ENCODE results near the gene AXIN1. TPM values are rescaled to one million over a fixed set of nuclear protein-coding genes. Genes with fewer than 3 reads are reported as not detected.
"Not testable (repeated sequence)": the region's sequence is repeated elsewhere in the genome, so short reads cannot be mapped to it uniquely, and the experiment has no call there.

The AXIN1 gene
- total RNA-seq, 1 donor from 2014 or later = 30.6 TPM

- H3K9me3 Mint-ChIP-seq = no peaks in the 10 kb centered on the region
- no peak overlapping the region for H3K27ac Mint-ChIP-seq
- peaks cover 6% of the 10 kb centered on the region for H3K36me3 Mint-ChIP-seq
- peak overlapping the region; percentile 57 for H3K4me3 Mint-ChIP-seq
- H3K4me1 Mint-ChIP-seq (ENCODE audit: unreplicated experiment) = peaks cover 6% of the 10 kb centered on the region
- H3K27me3 Mint-ChIP-seq = no peaks in the 10 kb centered on the region
- DNase-seq (ENCODE audit: extremely low spot score, unreplicated experiment) = no peak
- TF ChIP-seq, protein P1, sequence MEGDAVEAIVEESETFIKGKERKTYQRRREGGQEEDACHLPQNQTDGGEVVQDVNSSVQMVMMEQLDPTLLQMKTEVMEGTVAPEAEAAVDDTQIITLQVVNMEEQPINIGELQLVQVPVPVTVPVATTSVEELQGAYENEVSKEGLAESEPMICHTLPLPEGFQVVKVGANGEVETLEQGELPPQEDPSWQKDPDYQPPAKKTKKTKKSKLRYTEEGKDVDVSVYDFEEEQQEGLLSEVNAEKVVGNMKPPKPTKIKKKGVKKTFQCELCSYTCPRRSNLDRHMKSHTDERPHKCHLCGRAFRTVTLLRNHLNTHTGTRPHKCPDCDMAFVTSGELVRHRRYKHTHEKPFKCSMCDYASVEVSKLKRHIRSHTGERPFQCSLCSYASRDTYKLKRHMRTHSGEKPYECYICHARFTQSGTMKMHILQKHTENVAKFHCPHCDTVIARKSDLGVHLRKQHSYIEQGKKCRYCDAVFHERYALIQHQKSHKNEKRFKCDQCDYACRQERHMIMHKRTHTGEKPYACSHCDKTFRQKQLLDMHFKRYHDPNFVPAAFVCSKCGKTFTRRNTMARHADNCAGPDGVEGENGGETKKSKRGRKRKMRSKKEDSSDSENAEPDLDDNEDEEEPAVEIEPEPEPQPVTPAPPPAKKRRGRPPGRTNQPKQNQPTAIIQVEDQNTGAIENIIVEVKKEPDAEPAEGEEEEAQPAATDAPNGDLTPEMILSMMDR (conservative IDR thresholded peaks at IDR 0.05) = no peak
These were observed 1.9 kb upstream of the AXIN1 start for GRCh38 chr16:354291-354881.

- H3K4me3 Mint-ChIP-seq = peak overlapping the region; percentile 57
- TF ChIP-seq, protein P1 (conservative IDR thresholded peaks at IDR 0.05) = no peak
- peaks cover 6% of the 10 kb centered on the region for H3K4me1 Mint-ChIP-seq (ENCODE audit: unreplicated experiment)
- DNase-seq (ENCODE audit: extremely low spot score, unreplicated experiment) = no peak
- H3K36me3 Mint-ChIP-seq = peaks cover 6% of the 10 kb centered on the region
- H3K27me3 Mint-ChIP-seq = no peaks in the 10 kb centered on the region
- no peak overlapping the region for H3K27ac Mint-ChIP-seq
- no peaks in the 10 kb centered on the region for H3K9me3 Mint-ChIP-seq
These were observed 1.1 kb upstream of the AXIN1 start for GRCh38 chr16:353404-354290.

DNA sequence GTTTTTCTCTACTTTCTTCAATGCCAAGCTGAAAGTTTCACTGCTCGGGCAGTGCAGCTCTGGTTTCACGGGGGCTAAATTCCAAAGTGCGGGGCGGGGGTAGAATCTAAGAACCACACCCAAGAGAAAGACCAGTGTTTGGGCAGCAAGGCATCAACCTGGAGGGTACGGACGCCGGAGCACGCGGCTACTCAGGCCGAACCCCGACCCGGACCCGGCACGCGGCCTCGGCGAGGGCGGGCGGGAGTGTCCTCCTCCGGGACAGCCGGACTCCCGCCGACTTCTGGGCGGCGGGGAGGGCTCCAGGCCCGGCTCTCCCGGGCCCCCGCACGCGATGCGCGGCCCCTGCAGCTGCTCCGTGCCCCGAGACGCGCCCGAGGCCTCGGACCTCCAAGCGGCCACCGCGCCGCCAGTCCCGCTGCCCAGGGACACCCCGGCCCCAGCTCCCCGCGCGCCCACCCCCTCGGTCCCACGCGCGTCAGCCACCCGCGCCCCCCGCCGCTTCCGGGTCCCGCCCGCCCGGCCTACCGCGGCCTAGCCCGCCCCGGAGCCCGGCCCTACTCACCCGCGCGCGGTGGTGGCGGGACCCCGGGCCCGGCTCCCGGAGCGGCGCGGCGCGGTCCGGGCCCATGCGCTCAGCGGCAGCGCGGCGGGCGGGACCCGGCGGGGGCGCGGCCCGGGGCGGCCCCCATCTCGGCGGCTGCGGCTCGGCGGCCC is 561 bp downstream of the AXIN1 start:
- TF ChIP-seq, protein P1 (conservative IDR thresholded peaks at IDR 0.05) = no peak
- Mint-ChIP-seq H3K27me3 (no peaks in the 10 kb centered on the region), H3K36me3 (peaks cover 6% of the 10 kb centered on the region), H3K4me1 (ENCODE audit: unreplicated experiment) (peaks cover 9% of the 10 kb centered on the region), H3K27ac (peak overlapping the region; percentile 80), H3K4me3 (peak overlapping the region; percentile 92), H3K9me3 (no peaks in the 10 kb centered on the region)
- DNase-seq (ENCODE audit: extremely low spot score, unreplicated experiment) = no peak

DNA sequence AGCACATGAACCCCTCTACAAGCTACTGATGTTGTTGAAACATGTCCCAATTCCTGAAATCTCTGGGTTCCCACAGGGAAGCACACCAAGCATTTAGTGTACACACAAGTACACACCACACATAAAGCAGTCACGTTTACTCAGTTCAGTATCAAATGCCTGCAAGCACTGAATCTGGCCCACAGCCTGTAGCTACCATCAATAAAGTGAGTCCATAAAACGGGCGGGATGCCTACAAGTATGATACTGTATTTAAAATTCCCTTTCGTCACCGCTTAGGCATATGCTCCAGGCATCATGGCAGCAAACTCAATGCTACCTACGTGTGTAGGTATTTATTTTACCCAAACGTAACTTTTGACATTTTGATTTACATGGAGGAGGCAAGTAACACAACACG is 2.3 kb downstream of the AXIN1 start:
- TF ChIP-seq, protein P1 (conservative IDR thresholded peaks at IDR 0.05) = no peak
- no peak for DNase-seq (ENCODE audit: extremely low spot score, unreplicated experiment)
- no peaks in the 10 kb centered on the region for H3K27me3 Mint-ChIP-seq
- no peaks in the 10 kb centered on the region for H3K9me3 Mint-ChIP-seq
- H3K36me3 Mint-ChIP-seq = peaks cover 20% of the 10 kb centered on the region
- H3K27ac Mint-ChIP-seq = peak overlapping the region; percentile 3
- H3K4me3 Mint-ChIP-seq = peak overlapping the region; percentile 92
- H3K4me1 Mint-ChIP-seq (ENCODE audit: unreplicated experiment) = peaks cover 9% of the 10 kb centered on the region

DNA sequence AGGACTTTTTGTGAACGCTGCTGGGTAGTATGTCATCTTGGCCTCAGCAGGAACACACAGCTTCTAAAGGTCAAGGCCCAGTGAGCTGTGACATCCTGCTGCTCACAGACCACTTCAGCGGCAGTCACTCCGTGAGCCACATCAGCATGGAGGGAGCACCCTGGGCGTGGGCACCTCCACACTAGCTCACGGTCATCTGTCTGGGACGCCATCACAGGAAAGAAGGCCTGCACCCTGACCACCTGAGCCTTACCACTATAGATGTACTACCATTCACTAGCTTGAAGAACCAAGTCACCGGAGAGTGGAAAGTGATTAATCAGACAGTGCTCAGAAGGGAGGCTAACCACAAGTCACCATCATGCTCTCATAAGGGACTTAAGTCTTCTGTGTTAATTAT is 3.3 kb downstream of the AXIN1 start:
- H3K27ac Mint-ChIP-seq = no peak overlapping the region
- TF ChIP-seq, protein P1 (conservative IDR thresholded peaks at IDR 0.05) = no peak
- H3K9me3 Mint-ChIP-seq = no peaks in the 10 kb centered on the region
- H3K4me3 Mint-ChIP-seq = peak overlapping the region; percentile 69
- H3K27me3 Mint-ChIP-seq = no peaks in the 10 kb centered on the region
- H3K4me1 Mint-ChIP-seq (ENCODE audit: unreplicated experiment) = peaks cover 9% of the 10 kb centered on the region
- DNase-seq (ENCODE audit: extremely low spot score, unreplicated experiment) = no peak
- H3K36me3 Mint-ChIP-seq = peaks cover 27% of the 10 kb centered on the region

DNA sequence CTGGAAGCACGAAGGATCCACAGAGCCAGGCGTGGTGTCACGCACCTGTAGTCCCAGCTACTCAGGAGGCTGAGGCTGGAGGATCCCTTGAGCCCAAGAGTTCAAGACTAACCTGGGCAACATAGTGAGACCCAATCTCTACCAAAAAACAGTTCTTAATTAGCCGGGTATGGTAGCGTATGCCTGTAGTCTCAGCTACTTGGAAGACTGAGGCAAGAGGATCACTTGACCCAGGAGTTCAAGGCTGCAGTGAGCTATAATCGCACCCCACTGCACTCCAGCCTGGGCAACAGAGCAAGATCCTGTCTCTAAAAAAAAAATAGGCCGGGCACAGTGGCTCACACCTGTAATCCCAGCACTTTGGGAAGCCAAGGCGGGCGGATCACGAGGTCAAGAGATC is 4.0 kb downstream of the AXIN1 start:
- not testable (repeated sequence) for H3K27ac Mint-ChIP-seq; H3K27me3 Mint-ChIP-seq; H3K4me1 Mint-ChIP-seq (ENCODE audit: unreplicated experiment); DNase-seq (ENCODE audit: extremely low spot score, unreplicated experiment); H3K9me3 Mint-ChIP-seq; H3K4me3 Mint-ChIP-seq
- H3K36me3 Mint-ChIP-seq = peaks cover 27% of the 10 kb centered on the region

Measured in type B pancreatic cell (in vitro differentiated cells).